Tibial artery (tissue), 4 donors: ENCODE measurements around the gene COL4A6.

Experiments used
- DNase-seq, 2 donors: peaks; one replicate each; pipeline ENCODE4 v3.0.0-alpha.2; 2019
- H3K27ac ChIP-seq, 2 donors: fragments of 200-600 bp; sonication (generic) in 1 of 2; 1 replicate in 1 of 2; 2 replicates in 1 of 2; pipeline ENCODE4 v1.5.1; 2018 to 2019; ENCODE audit warnings: mild to moderate bottlenecking in 1 of 2
- H3K27me3 ChIP-seq, 2 donors: fragments of 200-600 bp; sonication (generic) in 1 of 2; one replicate each; pipeline versions ENCODE4 v1.5.1 to v1.6.0; 2016 to 2019
- H3K36me3 ChIP-seq, 3 donors: fragments of 200-600 bp; sonication (generic) in 2 of 3; one replicate each; pipeline ENCODE4 v1.5.1; 2016 to 2019; ENCODE audit warnings: mild to moderate bottlenecking in 2 of 3
- H3K4me1 ChIP-seq, 4 donors: fragments of 200-600 bp; sonication (generic) in 2 of 4; 1 replicate in 3 of 4; 2 replicates in 1 of 4; pipeline ENCODE4 v1.5.1; 2016 to 2019
- H3K4me3 ChIP-seq, 2 donors: fragments of 200-600 bp; sonication (generic) in 1 of 2; 1 replicate in 1 of 2; 2 replicates in 1 of 2; pipeline ENCODE4 v1.5.1; 2018 to 2019; ENCODE audit warnings: mild to moderate bottlenecking in 2 of 2
- H3K9me3 ChIP-seq, 3 donors: fragments of 200-600 bp; sonication (generic) in 1 of 3; one replicate each; pipeline ENCODE4 v1.5.1; 2016 to 2019
- intact Hi-C: fragments of 100-400 bp; cut with DNase I; formaldehyde crosslinking; loops from one replicate; pipeline ENCODE4 v1.15.0; 2023; ENCODE audit warnings: low total_unique reads
- TF ChIP-seq, protein P1 (sequence below), 2 experiments: fragments of 200-600 bp in 1 of 2; fragments of 450-650 bp in 1 of 2; IDR thresholded peaks; one replicate each; pipeline ENCODE4 v1.5.1; 2017 to 2019; ENCODE audit warnings: antibody characterized with exemption in 2 of 2, mild to moderate bottlenecking in 1 of 2, moderate library complexity in 1 of 2

The COL4A6 gene

DNA sequence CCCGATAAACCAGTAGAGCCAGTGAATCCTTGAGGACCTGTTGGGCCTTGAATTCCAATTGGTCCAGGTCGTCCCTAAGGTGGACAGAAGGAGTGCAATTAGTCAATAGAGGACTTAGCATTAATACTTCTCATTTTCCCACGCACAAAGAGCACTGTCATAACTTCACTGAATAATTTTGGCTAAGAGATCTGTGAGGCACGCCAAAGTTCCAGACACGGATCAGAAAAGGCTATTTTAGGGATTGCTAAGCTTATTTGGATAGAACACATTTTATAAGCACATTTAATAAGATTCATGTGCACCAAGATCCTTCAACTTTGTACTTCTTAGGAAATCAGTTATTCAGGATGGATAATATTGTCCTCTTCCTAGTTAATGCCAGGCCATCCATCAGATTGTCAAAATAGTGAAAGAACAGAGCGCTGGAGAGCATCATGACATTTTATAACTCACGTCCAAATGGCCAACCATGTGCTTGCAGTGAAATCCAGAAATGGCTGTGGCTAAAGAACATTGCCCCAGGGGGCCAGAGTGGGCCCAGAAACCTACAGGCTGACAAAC lies 216.8 kb downstream of the COL4A6 start:
- TF ChIP-seq, protein P1, sequence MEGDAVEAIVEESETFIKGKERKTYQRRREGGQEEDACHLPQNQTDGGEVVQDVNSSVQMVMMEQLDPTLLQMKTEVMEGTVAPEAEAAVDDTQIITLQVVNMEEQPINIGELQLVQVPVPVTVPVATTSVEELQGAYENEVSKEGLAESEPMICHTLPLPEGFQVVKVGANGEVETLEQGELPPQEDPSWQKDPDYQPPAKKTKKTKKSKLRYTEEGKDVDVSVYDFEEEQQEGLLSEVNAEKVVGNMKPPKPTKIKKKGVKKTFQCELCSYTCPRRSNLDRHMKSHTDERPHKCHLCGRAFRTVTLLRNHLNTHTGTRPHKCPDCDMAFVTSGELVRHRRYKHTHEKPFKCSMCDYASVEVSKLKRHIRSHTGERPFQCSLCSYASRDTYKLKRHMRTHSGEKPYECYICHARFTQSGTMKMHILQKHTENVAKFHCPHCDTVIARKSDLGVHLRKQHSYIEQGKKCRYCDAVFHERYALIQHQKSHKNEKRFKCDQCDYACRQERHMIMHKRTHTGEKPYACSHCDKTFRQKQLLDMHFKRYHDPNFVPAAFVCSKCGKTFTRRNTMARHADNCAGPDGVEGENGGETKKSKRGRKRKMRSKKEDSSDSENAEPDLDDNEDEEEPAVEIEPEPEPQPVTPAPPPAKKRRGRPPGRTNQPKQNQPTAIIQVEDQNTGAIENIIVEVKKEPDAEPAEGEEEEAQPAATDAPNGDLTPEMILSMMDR (IDR thresholded peaks at IDR 0.05), result no peak
- no peaks in the 10 kb centered on the region for H3K36me3 ChIP-seq
- DNase-seq, result no peak
- no peak overlapping the region for H3K4me3 ChIP-seq
- H3K9me3 ChIP-seq, result no peaks in the 10 kb centered on the region
- H3K27me3 ChIP-seq, result no peaks in the 10 kb centered on the region
- peaks cover 0 to 64% (median 4%) of the 10 kb centered on the region in 4 donors for H3K4me1 ChIP-seq
- intact Hi-C loops, result loop anchor here (10.0 kb wide), 1 partner anchor 313 kb away; no protein-coding TSS in a partner anchor
- H3K27ac ChIP-seq, result peak overlapping the region; percentile 61 to 74

DNA sequence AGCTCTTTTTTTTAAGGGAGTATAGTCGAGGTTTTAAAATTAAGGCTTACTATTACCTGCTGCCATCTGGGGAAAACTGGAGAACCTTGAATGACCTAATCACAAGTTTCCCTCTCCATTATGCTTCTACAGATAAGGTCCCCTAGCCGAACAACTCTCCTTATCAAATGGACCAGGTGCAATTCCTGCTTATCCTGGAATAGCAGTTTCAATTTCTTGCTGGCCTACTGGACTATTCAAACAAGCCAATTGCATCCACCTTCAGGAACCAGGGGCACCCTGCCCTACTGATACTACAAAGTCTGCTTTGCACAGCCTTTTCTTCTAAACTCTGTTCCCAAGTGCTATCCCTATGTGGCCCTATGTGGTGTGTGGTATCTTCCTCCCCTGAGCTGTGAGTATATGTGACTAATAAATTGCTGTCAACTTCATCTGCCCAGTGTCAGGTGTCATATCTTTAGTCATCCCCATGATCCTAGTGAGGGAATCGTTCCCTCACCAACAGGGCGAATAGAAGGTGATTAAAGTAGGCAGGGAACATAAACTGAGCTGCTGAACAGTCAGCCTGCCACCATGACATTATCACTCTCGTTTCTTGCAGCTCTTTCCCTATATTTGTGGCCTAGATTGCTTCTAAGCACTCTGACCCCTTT lies 218.1 kb downstream of the COL4A6 start:
- Histone ChIP-seq H3K27ac (peak overlapping the region; percentile 61 to 74), H3K27me3 (no peaks in the 10 kb centered on the region), H3K4me1 (peaks cover 0 to 65% (median 4%) of the 10 kb centered on the region in 4 donors), H3K9me3 (no peaks in the 10 kb centered on the region), H3K36me3 (no peaks in the 10 kb centered on the region), H3K4me3 (no peak overlapping the region)
- intact Hi-C loops, result loop anchor here (10.0 kb wide), 1 partner anchor 315 kb away; no protein-coding TSS in a partner anchor
- TF ChIP-seq, protein P1 (IDR thresholded peaks at IDR 0.05), result no peak
- DNase-seq, result no peak

DNA sequence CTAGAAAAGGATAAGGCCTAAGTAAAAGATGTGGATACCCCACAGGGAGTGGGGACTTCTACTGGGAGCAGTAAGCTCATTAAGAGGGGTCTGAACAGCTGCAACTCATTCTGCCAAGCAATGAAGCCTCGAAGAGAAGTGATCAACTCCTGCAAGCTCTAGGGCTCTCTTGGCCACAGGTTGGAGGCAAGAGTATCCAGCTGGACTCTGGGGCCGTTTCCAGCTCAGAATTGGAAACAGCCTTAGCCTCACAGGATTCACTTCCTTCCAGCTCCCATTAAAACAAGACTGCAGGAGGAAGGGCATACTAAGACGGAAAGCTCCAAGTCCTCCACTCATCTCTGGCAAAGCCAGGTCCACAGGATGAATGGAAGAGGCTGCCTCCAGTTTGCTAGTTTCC lies 220.3 kb downstream of the COL4A6 start:
- DNase-seq, result no peak

GRCh38 chrX:108216919-108217571 lies 221.2 kb downstream of the COL4A6 start:
- TF ChIP-seq, protein P1 (IDR thresholded peaks at IDR 0.05), result no peak
- no peak for DNase-seq
- peaks cover 0 to 40% (median 0%) of the 10 kb centered on the region in 4 donors for H3K4me1 ChIP-seq
- no peaks in the 10 kb centered on the region for H3K36me3 ChIP-seq
- peak overlapping the region; percentile 28 to 43 for H3K27ac ChIP-seq
- intact Hi-C loops, result no loop called here
- no peaks in the 10 kb centered on the region for H3K9me3 ChIP-seq
- no peaks in the 10 kb centered on the region for H3K27me3 ChIP-seq
- no peak overlapping the region for H3K4me3 ChIP-seq

More for the DNA sequence above, 220.3 kb downstream of the COL4A6 start:
- no peaks in the 10 kb centered on the region for H3K9me3 ChIP-seq
- peak overlapping the region; percentile 28 to 43 for H3K27ac ChIP-seq
- intact Hi-C loops, result no loop called here
- no peaks in the 10 kb centered on the region for H3K27me3 ChIP-seq
- H3K36me3 ChIP-seq, result no peaks in the 10 kb centered on the region
- TF ChIP-seq, protein P1 (IDR thresholded peaks at IDR 0.05), result no peak
- no peak overlapping the region for H3K4me3 ChIP-seq
- peaks cover 0 to 48% (median 0%) of the 10 kb centered on the region in 4 donors for H3K4me1 ChIP-seq

- TF ChIP-seq, protein P1 (IDR thresholded peaks at IDR 0.05), result no peak
These were observed 221.8 kb downstream of the COL4A6 start for GRCh38 chrX:108216405-108216804.

More at GRCh38 chrX:108216405-108216804, 221.8 kb downstream of the COL4A6 start:
- intact Hi-C loops, result no loop called here
- Histone ChIP-seq H3K27ac (peak overlapping the region; percentile 17 to 43), H3K9me3 (no peaks in the 10 kb centered on the region), H3K4me3 (no peak overlapping the region), H3K27me3 (no peaks in the 10 kb centered on the region), H3K36me3 (no peaks in the 10 kb centered on the region), H3K4me1 (peaks cover 0 to 34% (median 0%) of the 10 kb centered on the region in 4 donors)
- DNase-seq, result no peak
